GM19193 (cell line): ENCODE measurements around the gene FNDC3B.

Experiments used
- POLR2A ChIP-seq: IDR thresholded peaks from 4 replicates; pipeline ENCODE4 v1.6.1; 2011; ENCODE audit not compliant: insufficient read depth, insufficient read length; ENCODE audit errors: extremely low read depth

FNDC3B gene

GRCh38 chr3:172314591-172315160 is 275.3 kb downstream of the FNDC3B start:
- no peak for TF ChIP-seq POLR2A

DNA sequence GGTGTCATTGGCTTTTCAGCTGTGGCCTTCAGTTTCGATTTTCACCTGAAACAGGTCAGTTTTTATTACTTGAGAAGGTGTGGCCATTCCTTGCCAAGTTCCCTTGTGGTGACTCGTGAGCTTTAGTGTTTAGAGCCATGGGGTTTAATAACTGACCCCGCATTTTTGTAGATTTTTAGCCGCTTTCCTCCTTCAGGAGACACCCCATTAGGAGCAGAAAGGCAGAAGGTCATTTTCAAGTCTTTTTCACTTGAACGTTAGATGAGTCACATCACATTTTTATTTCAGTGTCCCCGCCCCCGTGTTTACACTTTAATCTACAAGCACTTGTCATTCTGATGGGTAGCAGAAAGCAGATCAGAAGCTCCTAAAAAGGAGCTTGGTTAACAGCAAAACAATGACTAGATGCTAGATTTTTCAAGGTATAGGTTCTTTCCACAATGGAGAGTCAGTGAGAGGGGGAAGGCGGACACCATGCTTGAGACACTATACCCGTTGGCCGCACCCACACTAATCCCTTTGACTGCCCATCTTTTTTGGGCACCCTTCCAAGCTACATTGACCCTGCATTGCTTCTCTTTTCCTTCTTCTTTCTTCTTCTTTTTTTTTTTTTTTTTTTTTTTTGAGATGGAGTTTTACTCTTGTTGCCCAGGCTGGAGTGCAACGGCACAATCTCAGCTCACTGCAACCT is 276.2 kb downstream of the FNDC3B start:
- no peak for TF ChIP-seq POLR2A

DNA sequence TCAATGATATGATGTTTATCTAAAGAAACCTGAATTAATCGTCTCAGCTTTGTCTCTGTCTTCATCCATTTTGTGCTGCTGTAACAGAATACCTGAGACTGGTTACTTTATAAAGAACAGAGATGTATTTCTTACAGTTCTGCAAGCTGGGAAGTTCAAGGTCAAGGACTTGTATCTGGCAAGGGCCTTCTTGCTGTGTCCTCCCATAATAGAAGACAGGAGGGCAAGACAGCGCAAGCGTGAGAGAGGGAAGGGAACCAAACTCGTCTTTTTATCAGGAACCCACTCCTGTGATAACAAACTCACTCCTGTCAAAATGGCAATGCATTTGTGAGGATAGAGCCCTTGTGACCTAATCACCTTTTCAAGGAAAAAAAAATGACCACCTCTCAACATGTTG is 277.4 kb downstream of the FNDC3B start:
- no peak for TF ChIP-seq POLR2A

GRCh38 chr3:172317481-172317880 is 278.1 kb downstream of the FNDC3B start:
- TF ChIP-seq POLR2A, result no peak

- no peak for TF ChIP-seq POLR2A
Observed at GRCh38 chr3:172317984-172318383, 278.6 kb downstream of the FNDC3B start.

DNA sequence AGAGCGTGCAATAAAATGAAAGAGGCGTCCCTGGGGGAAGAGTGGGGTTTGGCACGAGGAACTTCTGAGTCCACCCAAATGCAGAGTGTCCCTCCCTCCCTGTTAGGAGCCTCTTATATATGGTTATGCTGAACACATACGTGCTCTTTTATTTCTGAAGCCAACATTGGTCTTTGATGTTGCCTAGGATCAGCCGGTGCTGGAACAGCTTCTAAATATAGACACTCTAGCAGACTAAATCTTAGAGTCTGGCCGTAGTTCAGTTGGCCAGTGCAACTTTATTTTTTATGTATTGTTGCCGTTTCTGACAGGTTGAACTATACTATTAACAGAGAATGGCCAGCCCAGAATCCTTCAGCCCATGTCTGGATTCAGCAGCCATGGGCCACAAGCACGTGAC is 280.2 kb downstream of the FNDC3B start:
- no peak for TF ChIP-seq POLR2A

DNA sequence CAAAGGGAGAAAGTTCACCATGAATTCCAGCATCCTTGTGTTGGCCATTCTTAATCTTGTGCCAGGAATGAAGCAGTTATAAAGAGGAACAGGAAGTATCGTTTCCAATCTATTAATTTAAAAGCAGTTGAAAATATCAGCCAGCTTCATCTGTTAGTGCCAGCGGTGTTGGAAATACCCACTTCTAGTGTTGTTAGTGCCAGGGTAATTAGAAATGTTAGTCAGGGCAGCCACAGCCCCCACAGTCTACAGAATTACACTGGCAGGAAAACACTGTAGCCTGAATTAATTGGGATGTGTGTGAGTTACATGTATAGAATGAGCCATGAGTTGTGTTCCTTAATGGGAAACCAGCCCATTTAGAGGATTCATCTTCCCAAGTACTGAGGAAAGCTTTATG is 281.1 kb downstream of the FNDC3B start:
- no peak for TF ChIP-seq POLR2A

DNA sequence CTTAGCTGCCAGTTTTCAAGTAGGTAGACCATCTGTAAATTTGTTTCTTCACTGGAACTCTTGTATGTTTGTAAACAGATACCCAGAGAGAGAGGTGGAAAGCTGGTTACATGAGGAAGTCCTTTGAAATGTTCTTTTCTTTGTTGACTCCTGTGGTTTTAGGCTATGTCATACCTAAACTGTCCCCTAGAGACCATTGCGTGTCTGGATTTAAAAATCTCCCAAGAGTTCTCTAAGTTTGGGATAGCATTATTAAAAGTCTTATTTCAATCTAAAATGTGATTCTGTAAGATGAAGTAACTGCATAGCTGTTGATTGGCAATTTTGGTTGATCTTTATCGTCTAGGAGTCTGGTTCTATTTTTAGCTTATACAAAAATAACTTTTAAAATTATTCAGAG is 281.7 kb downstream of the FNDC3B start:
- TF ChIP-seq POLR2A, result no peak

DNA sequence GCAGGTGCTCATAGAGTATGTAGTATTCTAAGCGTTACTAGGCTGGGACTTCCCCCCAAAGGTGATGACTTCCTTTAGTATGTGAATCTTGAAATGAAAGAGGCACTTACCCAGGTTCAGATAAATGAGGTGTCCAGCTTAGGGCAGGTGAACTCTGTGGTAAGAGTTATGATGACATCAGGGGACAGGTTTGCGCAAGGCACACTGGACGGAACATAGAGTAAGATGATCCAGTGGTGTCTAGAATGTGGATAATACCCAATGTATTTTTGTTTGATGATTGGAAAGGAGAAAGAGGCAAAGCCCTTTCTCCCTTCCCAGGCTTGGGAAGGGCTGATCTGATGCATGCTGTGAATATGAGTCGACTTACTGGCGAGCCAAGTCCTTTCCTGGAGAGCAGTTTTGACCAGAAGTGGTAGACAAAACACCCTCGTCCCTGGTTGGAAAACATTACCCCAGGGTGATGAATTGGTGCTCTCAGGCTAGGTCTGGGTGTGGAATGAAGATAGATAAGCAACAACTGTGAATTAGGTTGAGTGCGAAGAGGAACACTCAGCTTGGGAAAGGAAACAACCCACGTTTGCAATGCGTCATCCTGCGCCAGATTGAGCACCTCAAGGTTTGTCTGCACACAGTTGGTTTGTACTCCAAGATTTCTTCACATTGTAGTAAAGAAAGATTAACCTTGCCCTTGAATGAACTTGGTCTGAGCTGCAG is 284.7 kb downstream of the FNDC3B start:
- no peak for TF ChIP-seq POLR2A

- no peak for TF ChIP-seq POLR2A
Observed at GRCh38 chr3:172324611-172325203, 285.3 kb downstream of the FNDC3B start.

- no peak for TF ChIP-seq POLR2A
Observed at GRCh38 chr3:172325461-172325860, 286.1 kb downstream of the FNDC3B start.

- no peak for TF ChIP-seq POLR2A
Observed at GRCh38 chr3:172326993-172327392, 287.6 kb downstream of the FNDC3B start.

DNA sequence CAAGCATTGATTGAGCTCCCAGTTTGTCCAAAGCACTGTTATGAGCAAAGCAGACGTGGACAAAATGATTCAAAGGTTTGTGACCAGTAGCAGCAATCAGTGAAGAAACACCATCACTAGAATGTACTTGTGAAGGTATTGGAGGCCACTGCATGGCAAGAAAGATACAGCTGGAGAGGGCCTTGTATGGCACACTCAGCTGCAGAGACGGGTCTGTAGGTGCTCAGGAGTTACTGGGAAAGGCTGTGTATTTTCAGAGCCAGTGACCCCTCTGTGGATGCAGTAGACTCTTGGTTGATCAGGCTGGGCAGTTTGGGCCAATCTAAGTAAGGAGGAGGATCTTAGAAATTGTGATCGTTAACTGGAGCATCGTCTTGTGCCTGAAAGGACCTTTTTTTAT is 288.9 kb downstream of the FNDC3B start:
- no peak for TF ChIP-seq POLR2A

DNA sequence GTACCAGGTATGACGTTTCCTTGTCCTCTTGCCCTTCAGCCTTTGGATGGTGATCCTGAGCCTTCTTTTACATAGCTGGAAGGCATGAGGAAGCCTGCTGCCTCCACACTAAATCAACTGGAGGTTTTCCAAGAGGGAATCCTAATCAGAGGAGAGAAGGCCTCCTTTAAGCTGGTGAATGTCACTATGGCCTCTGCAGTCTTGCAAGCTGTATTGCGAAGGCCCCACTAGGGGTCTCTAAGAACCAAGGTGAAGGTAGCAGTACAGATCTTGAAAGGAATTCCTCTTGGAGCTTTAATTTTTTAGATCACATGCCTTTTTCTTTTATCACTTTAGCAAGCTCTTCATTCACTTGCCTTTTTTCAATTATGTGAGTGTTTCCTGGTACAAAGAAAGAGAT is 289.7 kb downstream of the FNDC3B start:
- no peak for TF ChIP-seq POLR2A

DNA sequence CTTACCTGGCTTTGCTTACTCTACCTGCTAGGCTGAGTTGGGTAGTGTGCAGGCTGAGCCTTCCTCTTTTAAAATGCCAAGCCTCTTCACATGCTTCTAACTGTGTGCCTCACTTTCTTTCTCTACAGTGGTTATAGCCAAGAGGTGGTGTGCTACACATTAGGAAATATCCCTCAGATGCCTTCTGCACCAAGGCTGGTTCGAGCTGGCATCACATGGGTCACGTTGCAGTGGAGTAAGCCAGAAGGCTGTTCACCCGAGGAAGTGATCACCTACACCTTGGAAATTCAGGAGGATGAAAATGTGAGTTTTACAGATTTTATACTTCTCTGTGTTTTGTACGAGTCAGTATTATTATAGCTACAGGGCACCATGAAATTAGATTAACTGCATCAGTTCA is 291.0 kb downstream of the FNDC3B start:
- no peak for TF ChIP-seq POLR2A
